ENCODE data around the gene DDX50.
A peak's percentile ranks its signal among the peaks of the same experiment; 100 is the strongest.

Gene DDX50

GRCh38 chr10:68957284-68957615 lies 56.1 kb downstream of the DDX50 start:
- Histone ChIP-seq H3K9me2 (replicated peaks; ENCODE audit: control insufficient read depth, low read length) (no peaks in the 10 kb centered on the region), H3K4me2 (ENCODE audit: low read length) (peak overlapping the region; percentile 59), H3K9me3 (ENCODE audit: control insufficient read depth, insufficient read depth, low read length) (no peaks in the 10 kb centered on the region), H3K27ac (ENCODE audit: low read depth, low read length) (peak overlapping the region; percentile 84), H3F3A (ENCODE audit: control insufficient read depth, insufficient read depth) (peaks cover 8% of the 10 kb centered on the region), H3K4me3 (ENCODE audit: low read length) (peak overlapping the region; percentile 93), H3K36me3 (ENCODE audit: control insufficient read depth, low read length) (peaks cover 68% of the 10 kb centered on the region), H4K20me1 (ENCODE audit: control insufficient read depth, insufficient read depth, low read depth, low read length) (peaks cover 35% of the 10 kb centered on the region), H3K4me1 (ENCODE audit: control insufficient read depth, low read length) (peaks cover 29% of the 10 kb centered on the region), H3K79me2 (ENCODE audit: control insufficient read depth, low read length) (peaks cover 80% of the 10 kb centered on the region), H3K27me3 (ENCODE audit: control insufficient read depth, low read length) (no peaks in the 10 kb centered on the region)
- TF ChIP-seq CTCF (IDR thresholded peaks at IDR 0.05; ENCODE audit: low read depth, low read length, poor library complexity, severe bottlenecking) (no peak), EZH2phosphoT487 (IDR thresholded peaks at IDR 0.05; ENCODE audit: borderline replicate concordance, low read length) (no peak)

GRCh38 chr10:68957654-68958053 lies 56.5 kb downstream of the DDX50 start:
- Histone ChIP-seq H3K79me2 (ENCODE audit: control insufficient read depth, low read length) (peaks cover 84% of the 10 kb centered on the region), H3K4me3 (ENCODE audit: low read length) (peak overlapping the region; percentile 93), H3F3A (ENCODE audit: control insufficient read depth, insufficient read depth) (peaks cover 8% of the 10 kb centered on the region), H3K4me2 (ENCODE audit: low read length) (peak overlapping the region; percentile 59), H3K27ac (ENCODE audit: low read depth, low read length) (peak overlapping the region; percentile 84), H3K9me2 (replicated peaks; ENCODE audit: control insufficient read depth, low read length) (no peaks in the 10 kb centered on the region), H3K27me3 (ENCODE audit: control insufficient read depth, low read length) (no peaks in the 10 kb centered on the region), H3K9me3 (ENCODE audit: control insufficient read depth, insufficient read depth, low read length) (no peaks in the 10 kb centered on the region), H3K36me3 (ENCODE audit: control insufficient read depth, low read length) (peaks cover 70% of the 10 kb centered on the region), H4K20me1 (ENCODE audit: control insufficient read depth, insufficient read depth, low read depth, low read length) (peaks cover 35% of the 10 kb centered on the region), H3K4me1 (ENCODE audit: control insufficient read depth, low read length) (peaks cover 29% of the 10 kb centered on the region)
- TF ChIP-seq CTCF (IDR thresholded peaks at IDR 0.05; ENCODE audit: low read depth, low read length, poor library complexity, severe bottlenecking): no peak
- no peak for TF ChIP-seq EZH2phosphoT487 (IDR thresholded peaks at IDR 0.05; ENCODE audit: borderline replicate concordance, low read length)

GRCh38 chr10:68959695-68960527 lies 58.8 kb downstream of the DDX50 start:
- H3K4me3 ChIP-seq (ENCODE audit: low read length): peak overlapping the region; percentile 14; the same call in 1 of the 2 replicates

More at GRCh38 chr10:68959695-68960527, 58.8 kb downstream of the DDX50 start:
- Histone ChIP-seq H3K27me3 (ENCODE audit: control insufficient read depth, low read length) (no peaks in the 10 kb centered on the region), H3K36me3 (ENCODE audit: control insufficient read depth, low read length) (peaks cover 87% of the 10 kb centered on the region), H3K9me3 (ENCODE audit: control insufficient read depth, insufficient read depth, low read length) (no peaks in the 10 kb centered on the region), H3K4me2 (ENCODE audit: low read length) (peak overlapping the region; percentile 59; the same call in 1 of the 2 replicates), H4K20me1 (ENCODE audit: control insufficient read depth, insufficient read depth, low read depth, low read length) (peaks cover 35% of the 10 kb centered on the region), H3K27ac (ENCODE audit: low read depth, low read length) (no peak overlapping the region), H3K79me2 (ENCODE audit: control insufficient read depth, low read length) (peaks cover 95% of the 10 kb centered on the region), H3K4me1 (ENCODE audit: control insufficient read depth, low read length) (peaks cover 23% of the 10 kb centered on the region), H3F3A (ENCODE audit: control insufficient read depth, insufficient read depth) (peaks cover 3% of the 10 kb centered on the region), H3K9me2 (replicated peaks; ENCODE audit: control insufficient read depth, low read length) (no peaks in the 10 kb centered on the region)
- TF ChIP-seq CTCF (IDR thresholded peaks at IDR 0.05; ENCODE audit: low read depth, low read length, poor library complexity, severe bottlenecking) (no peak), EZH2phosphoT487 (IDR thresholded peaks at IDR 0.05; ENCODE audit: borderline replicate concordance, low read length) (no peak)
